Stimulated activated CD8-positive, alpha-beta memory T cell treated with anti-CD3 and anti-CD28 coated beads, Interleukin-4, amount 100 ng/mL, for 4 hours (primary cell): Measurements from ENCODE around the gene NDUFS4.
"Not testable (repeated sequence)": the region's sequence is repeated elsewhere in the genome, so short reads cannot be mapped to it uniquely, and the experiment has no call there.

Experiments
- DNase-seq, 2 donors: peaks; one replicate each; pipeline ENCODE4 v3.0.0-alpha.2; 2020; ENCODE audit warnings: low read depth in 2 of 2, low spot score in 1 of 2

The NDUFS4 gene

DNA sequence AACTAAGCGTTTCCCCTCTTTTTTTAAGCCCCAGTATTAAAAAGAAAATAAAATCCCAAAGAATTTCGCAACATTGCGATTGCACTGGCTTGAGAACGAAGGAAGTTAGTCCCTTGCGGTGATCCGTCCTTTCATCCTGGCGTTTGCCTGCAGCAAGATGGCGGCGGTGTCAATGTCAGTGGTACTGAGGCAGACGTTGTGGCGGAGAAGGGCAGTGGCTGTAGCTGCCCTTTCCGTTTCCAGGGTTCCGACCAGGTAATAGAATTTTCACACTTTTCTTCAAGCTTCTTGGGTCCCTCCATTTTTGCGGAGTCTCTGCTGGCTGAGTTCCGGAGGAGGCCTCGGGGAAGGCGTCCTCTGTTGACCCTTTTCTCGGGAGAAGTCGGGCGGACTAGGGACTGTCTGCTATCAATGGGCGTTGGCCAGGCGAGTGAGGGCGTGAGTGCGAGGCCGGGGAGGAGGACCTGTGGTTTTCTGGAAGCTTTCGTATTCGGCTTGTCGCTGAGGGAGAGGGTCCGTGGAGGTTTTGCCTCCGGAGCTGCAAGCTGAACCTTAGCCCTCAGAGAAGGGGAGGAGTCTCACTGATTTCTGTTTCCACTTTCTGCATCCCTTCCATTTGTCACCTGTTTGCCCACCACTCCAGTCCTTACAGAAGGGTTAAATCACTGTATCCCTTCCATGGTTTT, at the start of gene NDUFS4:
Gene NDUFS4, plus strand, starts transcription at position 134 of the 686 bp plus-strand sequence. Its CDS starts 24 bp downstream, at position 158.
- DNase-seq: peak; percentile 45 to 58

DNA sequence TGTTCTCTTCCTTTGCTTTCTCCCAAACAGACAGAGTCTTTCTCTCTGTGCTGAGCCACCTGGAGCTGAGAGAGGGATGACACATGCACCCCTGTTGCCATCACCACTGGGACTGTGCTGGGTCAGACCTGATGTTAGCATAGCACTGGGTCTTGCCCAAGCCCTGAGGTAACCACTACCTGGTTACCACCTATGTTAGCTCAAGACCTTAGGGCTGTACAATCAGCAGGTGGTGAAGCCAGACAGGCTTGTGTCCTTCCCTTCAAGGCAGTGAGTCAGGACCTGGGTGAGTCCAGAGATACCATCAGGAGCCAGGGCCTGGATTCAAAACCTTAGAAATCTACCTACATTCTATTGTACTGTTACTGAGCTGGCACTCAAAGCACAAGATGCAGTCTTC, 47.9 kb upstream of the NDUFS4 start:
- no peak for DNase-seq

DNA sequence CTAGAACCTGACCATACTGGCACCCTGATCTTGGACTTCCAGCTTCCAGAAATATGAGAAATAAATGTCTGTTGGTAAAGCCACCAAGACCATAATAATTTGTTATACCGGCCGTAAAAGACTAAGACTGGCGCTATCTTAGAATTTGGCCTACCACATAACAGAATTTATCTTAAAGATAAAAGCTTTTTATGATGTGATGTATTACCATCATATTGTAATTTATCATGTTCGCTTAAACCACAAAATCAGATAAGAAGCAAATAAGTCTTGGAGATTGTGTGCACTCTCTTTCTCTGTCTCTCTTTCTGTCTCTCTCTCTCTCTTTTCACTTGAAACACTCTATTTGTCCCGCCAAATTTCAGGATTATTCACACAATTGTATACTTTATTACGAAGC, 44.5 kb upstream of the NDUFS4 start:
- DNase-seq: no peak

DNA sequence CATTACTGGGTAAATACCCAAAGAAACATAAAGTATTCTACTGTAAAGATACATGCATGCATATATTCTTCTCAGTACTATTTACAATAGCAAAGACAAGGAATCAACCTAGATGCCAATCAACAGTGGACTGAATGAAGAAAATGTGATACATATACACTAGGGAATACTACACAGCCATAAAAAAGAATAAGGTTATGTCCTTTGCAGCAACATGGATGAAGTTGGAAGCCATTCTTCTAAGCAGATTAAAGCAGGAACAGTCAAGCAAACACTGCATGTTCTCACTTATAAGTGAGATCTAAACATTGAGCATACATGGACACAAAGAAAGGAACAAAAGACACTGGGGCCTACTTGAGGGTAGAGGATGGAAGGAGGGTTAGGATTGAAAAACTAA, 39.6 kb upstream of the NDUFS4 start:
- no peak for DNase-seq

DNA sequence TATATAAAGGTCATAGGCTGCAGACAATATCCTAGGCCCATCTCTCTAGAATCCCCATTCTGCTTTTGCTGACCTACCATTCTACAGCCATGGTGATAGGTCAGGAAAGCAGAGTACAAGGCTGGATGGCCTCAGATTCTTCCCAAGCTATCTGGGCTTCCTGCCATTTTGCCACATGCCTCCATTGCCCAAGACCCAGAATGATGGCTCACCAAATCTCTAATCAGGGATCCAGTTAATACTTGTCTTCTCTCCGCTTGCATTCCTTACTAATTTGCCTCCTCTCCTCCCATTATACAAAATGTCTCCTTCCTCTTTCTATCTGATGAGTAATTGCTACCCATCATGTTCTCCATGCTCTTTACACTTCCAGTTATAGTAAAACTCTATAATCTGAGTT, 22.7 kb upstream of the NDUFS4 start:
- no peak for DNase-seq

DNA sequence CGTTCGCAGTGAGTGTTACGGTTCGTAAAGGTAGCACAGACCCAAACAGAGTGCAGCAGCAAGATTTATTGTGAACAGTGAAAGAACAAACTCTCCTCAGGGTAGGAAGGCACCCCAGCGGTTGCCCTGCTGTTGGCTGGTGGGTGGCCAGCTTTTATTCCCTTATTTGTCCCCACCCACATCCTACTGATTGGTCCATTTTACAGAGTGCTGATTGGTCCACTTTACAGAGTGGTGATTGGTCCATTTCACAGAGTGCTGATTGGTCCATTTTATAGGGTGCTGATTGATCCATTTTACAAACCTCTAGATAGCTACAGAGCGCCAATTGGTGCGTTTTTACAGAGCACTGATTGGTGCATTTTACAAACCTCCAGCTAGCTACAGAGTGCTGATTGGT, 19.7 kb upstream of the NDUFS4 start:
- DNase-seq: not testable (repeated sequence)

DNA sequence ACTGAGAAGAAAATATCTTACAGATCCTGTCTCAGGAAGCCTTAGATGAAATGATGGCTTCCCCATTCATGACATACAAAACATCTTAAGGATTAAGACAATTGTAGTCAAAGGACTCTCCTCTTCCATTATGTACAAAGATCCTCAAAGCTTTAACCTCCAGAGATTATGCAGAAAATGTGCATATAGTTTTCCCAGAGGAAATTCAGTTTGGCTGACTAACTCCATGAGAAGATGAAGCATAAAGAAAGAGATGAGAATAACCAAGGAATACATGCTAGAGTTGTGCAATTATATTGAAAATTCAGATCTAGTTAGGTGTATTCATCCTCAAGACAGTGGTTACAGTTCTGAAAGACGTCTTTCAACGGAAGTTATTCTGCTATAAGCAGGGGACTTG, 18.6 kb upstream of the NDUFS4 start:
- DNase-seq: no peak

DNA sequence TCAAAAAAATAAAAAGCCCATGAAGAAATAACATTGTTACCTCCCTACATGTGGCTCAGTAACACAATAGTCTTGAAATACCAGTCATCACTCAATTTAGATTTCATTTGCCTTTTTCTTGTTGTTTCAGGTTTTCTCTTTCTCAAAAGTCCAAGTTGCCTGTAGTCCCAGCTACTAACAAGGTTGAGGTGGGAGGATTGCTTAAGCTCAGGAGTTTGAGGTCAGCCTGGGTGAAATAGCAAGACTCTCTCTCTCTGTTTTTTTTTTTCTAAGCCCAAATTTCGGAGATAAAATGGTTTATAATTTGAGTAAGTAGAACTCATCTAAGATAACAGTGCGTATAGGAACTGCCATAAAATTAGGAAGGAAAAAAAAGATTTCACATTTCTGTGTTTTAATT, 17.5 kb upstream of the NDUFS4 start:
- no peak for DNase-seq

DNA sequence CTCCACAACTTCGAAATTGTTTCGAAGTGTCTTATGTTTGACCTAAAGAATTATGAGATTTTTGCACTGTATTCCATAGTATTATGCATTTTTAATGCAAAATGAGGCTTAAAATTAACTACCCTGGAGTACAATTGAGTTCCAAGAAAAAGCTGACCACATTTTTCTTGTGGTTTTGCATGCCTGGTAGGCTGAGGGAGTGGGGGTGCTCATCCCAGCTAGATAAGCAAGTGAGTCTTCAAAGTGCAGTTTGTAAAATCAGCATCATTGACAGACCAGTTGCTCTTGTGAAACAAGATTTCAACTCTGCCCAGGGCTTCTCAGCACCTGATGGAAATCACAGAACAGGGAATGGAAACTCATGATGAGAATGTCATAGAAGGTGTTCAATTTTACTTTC, 17.0 kb upstream of the NDUFS4 start:
- no peak for DNase-seq

DNA sequence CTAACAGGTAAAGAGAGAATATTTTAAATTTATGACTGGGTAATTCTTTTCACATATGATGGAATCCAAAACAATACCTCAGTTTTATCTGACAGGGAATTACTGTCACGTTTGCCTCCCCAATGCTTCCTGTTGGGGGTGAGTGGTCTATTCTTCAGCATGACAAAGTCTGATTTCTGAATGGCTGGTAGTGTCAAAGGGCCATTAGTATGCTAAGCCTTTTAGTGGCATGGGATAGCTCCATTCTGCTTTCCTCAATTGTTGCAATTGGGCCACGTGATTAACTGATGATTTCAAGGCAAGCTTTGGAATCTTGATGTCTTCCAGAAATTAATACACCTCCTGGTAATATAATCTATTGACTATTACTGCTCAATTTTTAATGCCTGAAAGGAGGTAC, 14.7 kb upstream of the NDUFS4 start:
- no peak for DNase-seq

DNA sequence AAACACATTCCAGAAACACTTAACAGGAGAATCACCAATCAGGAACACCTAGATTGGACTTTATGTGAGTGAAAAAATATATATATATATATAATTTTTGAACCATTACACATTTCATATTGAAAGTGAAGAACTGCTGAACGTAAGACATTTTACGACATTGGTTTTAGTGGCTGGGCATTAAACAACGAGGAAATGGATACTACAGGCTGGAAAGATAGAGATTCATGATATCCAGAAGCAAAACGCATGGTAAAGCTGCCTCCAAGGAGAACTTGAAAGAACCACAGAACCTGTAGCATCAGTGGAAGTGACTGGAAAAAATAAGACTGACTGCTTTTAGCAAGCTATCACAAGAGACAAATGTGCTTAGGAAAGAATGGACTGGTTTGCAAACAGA, 13.2 kb upstream of the NDUFS4 start:
- DNase-seq: no peak

DNA sequence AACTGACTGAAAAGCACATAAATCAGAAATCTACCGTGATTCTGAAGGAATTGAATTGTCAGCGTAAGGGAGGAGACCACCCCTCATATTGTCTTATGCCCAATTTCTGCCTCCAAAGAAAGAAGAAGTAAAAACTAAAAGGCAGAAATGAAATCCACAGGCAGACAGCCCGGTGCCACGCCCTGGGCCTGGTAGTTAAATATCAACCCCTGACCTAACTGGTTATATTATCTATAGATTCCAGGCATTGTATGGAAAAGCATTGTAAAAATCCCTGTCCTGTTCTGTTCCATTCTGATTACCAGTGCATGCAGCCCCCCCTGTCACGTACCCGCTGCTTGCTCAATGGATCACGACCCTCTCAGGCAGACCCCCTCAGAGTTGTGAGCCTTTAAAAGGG, 11.9 kb upstream of the NDUFS4 start:
- DNase-seq: not testable (repeated sequence)

DNA sequence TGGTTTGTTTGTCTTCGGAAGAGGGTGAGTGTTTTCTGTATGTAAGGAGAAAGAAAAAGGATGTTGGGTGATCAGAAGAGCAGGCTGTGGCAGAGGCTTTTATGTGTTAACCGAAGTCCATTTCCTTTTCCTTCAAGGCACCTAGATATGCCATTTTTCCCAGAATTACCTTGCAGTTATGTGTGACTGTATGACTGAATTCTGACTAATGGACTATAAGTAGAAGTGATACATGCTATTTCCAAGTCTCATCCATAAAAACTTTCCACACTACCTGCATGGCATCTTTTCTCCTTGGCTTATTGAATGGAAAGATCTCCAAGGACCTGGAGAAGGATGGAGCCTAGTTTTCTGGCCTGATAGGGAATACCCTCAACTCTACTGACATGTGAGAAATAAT, 10.6 kb upstream of the NDUFS4 start:
- DNase-seq: no peak

DNA sequence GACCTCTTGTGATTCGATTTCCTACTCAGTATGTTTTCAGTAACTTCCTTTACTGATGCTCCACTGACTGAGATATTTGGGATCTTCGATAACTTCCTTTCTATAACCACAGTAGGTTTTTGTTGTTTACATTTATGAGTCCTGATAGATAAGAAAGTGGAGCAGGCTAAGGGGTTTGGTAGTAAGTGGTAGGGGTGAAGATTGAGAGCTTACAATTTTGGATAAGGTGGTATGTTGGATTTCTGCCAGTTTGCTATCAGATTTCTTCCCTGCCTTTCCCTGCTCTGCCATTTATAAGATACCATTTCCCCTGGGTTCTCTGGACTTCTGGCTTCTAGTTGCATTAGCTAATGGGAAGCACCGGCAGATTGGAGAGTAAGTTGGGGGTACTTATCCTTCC, 7.9 kb upstream of the NDUFS4 start:
- DNase-seq: no peak

DNA sequence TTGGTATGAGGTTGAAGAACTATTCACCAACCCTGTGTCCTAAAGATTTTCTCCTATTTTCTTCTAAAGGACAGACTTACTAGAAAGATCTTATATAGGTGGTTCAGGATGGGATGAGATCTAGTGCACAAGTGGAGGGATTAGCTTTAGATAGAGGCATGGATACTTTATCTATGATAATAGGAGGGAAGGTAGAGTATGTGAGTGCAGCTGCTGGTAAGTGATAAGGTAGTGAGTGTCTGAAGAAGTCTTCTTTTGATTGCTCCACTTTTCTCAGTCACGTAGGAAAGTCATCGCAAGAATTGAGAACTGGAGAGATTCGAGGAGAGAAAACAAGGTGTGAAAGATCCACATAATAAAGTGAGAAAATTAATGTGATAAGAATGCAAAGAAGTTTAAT, 6.0 kb upstream of the NDUFS4 start:
- DNase-seq: no peak

DNA sequence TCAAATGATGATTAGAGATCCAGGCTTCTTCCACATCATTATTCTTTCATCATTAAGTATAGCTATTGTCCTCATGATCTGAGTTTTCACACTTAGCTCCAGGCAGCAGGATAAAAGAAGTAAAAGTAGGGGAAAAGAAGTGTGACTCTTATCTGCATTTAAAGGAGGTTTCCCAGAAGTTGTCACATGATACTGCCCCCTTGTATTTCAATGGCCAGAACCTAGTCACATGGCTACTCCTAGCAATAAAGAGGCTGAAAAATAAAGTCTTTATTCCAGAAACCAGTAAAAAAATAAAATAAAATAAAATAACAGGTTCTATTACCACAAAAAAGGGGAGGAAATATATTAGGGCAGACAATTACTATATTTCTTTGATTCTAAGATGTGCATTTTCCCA, 5.3 kb upstream of the NDUFS4 start:
- DNase-seq: no peak

DNA sequence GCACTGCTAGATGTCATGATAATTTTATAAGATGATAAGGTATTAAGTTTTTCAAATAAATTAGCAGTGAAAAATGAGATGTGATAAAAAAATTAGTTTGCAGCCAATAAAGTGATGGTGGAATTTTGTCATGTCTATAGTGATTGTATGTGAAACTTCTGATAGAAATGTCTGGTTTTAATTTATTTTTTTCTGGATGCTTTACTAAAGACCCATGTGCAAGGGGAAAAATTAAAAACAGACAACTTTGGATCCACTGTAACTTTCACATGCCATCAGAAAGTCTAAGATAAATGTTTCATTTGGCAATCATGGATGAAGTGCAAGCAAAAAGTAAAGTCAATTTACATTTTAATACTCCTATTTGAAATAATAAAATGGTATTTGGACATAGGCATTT, 4.4 kb upstream of the NDUFS4 start:
- no peak for DNase-seq

DNA sequence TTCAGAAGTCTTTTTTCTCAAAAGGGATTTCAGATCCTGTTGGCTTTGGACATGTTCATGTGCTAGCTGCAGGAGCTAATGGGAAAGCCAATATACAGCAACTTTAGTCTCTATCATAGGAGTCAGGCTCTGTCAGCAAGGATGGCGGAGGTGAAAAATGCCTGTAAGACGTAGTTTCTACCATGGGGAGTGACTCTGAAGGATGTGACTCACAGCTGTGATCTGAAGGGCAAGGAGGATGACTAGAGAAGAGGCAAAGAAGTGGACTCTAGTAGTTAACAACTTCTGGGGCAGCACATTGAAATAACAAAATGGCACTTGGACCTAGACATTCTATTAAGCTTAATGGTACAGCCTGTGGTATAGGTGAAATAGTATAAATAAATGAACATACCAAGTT, 3.1 kb upstream of the NDUFS4 start:
- DNase-seq: no peak

DNA sequence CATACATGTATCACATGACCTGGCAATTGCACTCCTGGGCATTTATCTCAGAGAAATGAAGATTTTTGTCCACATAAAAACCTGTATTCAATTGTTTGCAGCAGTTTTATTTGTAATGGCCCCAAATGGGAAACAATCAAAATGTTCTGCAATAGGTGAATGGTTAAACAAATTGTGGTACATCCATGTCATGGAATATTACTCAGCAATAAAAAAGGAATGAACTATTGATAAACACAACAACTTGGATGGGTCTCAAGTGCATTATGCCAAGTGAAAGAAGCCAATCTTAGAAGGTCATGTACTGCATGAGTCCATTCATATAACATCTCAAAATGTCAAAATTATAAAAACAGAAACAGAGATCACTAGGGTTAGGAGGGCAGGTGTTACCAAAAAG, 1.5 kb upstream of the NDUFS4 start:
- DNase-seq: no peak

DNA sequence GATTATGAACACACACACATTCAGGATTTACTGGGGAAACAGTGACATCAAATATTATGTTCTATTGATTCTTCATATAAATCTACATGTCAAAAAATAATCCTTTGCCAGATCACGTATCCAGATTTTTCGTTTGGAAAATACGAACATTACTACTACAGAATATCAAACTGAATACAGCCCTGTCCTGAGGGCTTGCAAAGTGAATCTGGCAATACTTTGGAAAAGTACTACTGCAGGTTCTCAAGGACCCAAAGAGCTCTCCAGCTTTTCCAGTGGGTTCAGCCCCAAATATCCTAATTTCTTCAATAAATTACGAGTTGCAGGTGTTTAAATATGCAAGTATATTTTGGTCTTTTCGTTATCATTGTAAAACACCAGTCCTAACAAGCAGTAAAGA, 411 bp upstream of the NDUFS4 start:
- no peak for DNase-seq

DNA sequence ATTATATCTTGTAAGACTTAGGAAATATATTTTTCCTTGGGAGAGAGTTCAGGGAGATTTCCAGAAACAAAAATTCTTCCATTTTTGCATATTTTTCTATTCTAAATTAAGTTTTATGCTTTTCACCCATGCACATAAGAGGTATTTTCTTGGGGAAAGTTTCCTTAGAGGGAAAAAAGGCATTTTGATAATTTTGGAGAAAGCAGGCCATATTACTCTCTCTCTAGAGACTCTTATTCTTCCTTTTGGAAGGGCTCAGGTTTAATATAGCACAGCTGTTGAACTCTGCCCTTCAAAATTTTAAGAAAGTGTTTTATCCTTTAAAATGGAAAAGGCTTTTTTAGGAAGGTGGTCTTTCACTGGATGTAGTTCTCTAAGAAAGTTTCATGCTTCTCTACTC, 8.0 kb downstream of the NDUFS4 start:
- no peak for DNase-seq

DNA sequence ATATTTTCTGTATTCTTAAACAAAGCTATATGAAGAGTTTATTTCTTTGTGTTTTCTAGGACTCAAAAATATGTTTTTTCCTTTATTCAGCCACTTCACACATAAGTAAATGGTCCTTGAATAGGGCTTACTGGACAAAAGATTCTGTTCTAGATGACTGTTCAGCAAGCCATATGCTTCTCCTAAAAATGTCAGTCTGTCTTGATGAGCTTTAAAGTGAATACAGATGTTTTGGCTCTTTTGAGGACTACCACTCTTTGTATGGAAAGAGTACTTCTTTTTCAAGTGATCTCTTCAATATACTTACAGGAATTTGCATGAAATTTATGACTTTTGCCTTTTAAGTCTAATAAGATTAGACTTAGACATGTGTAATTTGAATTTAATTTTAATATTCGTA, 8.4 kb downstream of the NDUFS4 start:
- DNase-seq: no peak

DNA sequence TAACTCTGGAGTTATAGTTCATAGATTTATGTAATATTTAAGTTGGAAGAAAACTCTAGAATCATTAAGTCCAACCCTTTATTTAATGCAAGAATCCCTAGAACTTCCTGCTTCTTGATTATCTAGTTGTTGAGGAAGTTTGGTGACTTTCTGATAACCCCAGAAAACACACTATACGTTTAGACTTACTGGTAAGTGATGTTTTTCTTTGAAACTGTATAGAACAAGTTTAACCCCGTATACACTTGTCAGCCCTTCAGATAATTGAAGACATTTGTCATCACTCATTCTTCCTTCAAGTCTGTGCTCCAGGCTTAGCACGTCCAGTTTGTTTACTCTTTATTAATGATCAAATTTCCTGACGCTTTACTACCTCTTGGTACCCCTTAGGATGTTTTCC, 9.0 kb downstream of the NDUFS4 start:
- DNase-seq: no peak

DNA sequence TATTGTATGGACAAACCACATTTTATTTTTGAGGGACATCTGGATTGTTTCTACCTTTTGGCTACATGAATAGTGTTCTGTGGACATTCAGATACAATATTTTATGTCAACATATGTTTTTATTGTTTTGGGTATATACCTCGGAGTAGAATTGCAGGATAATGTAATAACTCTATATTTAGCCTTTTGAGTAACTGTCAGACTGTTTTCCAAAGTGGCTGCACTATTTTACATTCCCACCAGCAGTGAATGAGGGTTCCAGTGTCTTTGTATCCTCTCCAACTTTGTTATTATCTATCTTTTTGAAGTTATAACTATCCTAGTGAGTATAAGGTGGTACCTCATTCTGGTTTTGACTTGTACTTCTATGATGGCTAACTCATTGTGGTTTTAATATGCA, 11.0 kb downstream of the NDUFS4 start:
- no peak for DNase-seq
